C4-2B (cell line): ENCODE results near the gene KIF15.

Experiments
- H3K27ac ChIP-seq: fragments of 450-650 bp; 2 replicates; pipeline ENCODE4 v1.5.1; 2017
- ZFX ChIP-seq: fragments of 450-650 bp; IDR thresholded peaks from 2 replicates; pipeline ENCODE4 v1.6.1; 2017
- TF ChIP-seq, protein P1 (sequence below): fragments of 450-650 bp; conservative IDR thresholded peaks from 2 replicates; pipeline ENCODE4 v1.5.1; 2017; ENCODE audit warnings: mild to moderate bottlenecking

Gene KIF15

GRCh38 chr3:44867421-44868111 lies 106.0 kb downstream of the KIF15 start:
- H3K27ac ChIP-seq, result peak overlapping the region; percentile 96
- TF ChIP-seq, protein P1, sequence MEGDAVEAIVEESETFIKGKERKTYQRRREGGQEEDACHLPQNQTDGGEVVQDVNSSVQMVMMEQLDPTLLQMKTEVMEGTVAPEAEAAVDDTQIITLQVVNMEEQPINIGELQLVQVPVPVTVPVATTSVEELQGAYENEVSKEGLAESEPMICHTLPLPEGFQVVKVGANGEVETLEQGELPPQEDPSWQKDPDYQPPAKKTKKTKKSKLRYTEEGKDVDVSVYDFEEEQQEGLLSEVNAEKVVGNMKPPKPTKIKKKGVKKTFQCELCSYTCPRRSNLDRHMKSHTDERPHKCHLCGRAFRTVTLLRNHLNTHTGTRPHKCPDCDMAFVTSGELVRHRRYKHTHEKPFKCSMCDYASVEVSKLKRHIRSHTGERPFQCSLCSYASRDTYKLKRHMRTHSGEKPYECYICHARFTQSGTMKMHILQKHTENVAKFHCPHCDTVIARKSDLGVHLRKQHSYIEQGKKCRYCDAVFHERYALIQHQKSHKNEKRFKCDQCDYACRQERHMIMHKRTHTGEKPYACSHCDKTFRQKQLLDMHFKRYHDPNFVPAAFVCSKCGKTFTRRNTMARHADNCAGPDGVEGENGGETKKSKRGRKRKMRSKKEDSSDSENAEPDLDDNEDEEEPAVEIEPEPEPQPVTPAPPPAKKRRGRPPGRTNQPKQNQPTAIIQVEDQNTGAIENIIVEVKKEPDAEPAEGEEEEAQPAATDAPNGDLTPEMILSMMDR, result no peak
- TF ChIP-seq ZFX, result no peak

GRCh38 chr3:44870375-44871061 lies 108.9 kb downstream of the KIF15 start:
- TF ChIP-seq, protein P1, result no peak
- no peak for TF ChIP-seq ZFX

DNA sequence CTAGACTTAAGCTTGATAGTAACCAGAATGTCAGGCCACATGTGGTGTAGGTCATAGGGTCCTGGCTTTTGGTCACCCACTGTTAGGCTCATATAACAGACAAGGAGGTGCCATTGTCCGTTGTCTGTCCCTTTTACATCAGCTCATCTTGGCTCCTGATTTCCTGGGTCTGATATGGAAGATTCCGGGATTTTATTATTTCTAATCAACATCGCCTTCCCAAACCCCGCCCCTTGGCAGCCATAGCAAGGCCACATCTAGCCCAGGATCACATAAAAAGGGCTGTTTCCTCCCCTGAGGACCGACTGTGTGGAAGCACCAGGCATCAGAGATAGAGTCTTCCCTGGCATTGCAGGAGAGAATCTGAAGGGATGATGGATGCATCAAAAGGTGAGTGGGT lies 112.7 kb downstream of the KIF15 start, which contains the start of gene TGM4:
Gene TGM4, plus strand, starts transcription at position 301 of the 400 bp plus-strand sequence. Its CDS starts 71 bp downstream, at position 372.
- TF ChIP-seq ZFX, result no peak
- TF ChIP-seq, protein P1, result no peak
- H3K27ac ChIP-seq, result peak within 1 kb of the TSS; percentile 9; the same call in 1 of the 2 replicates

More at GRCh38 chr3:44870375-44871061, 108.9 kb downstream of the KIF15 start:
- peak overlapping the region; percentile 98 for H3K27ac ChIP-seq

DNA sequence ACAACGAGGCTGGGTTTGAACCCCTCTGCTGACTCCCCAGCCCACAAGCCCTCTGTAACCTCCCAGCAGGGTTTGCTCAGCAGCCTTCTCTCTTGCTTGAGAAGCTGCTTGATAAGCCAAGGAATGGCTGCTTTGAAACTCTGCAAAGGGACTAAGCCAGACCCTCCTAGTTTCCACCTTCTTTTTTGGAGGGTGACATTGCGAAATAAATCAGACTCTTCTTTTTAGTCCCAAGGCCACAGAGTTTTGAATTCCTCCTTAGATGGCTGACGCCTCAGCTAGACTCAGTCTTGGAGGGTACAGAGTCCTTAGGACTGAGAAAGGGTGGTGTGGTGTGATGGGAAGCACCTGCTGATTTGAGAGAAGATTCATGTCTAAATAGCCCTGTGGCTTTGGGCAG lies 114.0 kb downstream of the KIF15 start:
- peak overlapping the region; percentile 9; the same call in 1 of the 2 replicates for H3K27ac ChIP-seq
- no peak for TF ChIP-seq ZFX
- TF ChIP-seq, protein P1, result no peak

DNA sequence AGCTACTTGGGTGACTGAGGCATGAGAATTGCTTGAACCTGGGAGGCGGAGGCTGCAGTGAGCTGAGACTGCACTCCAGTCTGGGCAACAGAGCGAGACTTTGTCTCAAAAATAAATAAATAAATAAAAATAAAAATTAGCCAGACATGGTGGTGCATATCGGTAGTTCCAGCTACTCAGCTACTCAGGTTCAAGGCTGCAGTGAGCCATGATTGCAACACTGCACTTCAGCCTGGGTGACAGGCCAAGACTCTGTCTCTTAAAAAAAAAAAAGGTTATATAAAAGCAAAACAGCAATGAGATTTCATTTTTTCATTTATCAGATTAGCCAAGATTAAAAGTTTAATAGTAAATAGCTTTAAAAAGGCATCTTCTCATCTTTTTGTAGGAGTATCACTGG lies 115.7 kb downstream of the KIF15 start:
- TF ChIP-seq ZFX, result no peak
- H3K27ac ChIP-seq, result no peak overlapping the region

- TF ChIP-seq ZFX, result no peak
- TF ChIP-seq, protein P1, result no peak
- H3K27ac ChIP-seq, result no peak overlapping the region
Measured at GRCh38 chr3:44880284-44880683, 118.7 kb downstream of the KIF15 start.

DNA sequence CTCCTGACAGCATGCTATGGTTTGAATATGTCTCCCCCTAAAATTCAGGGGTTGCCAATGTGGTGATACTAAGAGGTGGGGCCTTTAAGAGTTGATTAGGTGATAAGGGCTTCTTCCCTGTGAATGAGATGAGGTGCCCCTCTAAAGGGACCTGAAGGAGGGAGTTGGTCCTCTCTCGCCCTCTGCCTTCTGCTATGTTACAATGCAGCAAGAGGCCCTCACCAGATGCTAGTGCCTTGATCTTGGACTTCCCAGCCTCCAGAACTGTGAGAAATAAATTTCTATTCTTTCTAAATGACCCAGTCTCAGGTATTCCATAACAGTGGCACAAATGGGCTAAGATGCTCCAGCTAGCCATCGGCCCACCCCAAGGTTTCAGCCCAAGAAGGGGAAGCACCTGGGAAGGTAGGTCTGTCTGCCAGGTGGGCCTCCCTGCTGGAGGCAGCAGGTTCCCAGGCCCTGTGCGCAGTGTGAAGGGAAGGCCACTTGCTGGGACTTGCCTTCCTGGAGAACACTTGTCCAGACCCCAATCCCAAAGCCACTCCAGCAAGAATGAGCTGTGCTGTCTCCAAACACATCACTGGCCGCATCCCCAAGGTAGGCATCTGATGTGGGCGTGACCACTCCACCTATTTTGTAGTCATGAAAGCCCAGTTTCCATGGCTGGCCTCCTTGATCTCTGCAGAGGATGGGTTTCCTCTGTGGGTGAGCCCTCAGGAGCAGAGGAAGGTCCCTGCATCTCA lies 121.8 kb downstream of the KIF15 start:
- TF ChIP-seq, protein P1, result no peak
- no peak for TF ChIP-seq ZFX
- H3K27ac ChIP-seq, result no peak overlapping the region
